Embryonic facial prominence (tissue), 1 donor: ENCODE results near the gene RGS12.

Source experiments
- DNase-seq: peaks from one replicate; pipeline ENCODE4 v3.0.0-alpha.2; 2016; ENCODE audit errors: extremely low spot score

RGS12 gene

GRCh38 chr4:3310301-3311094 lies 17.7 kb downstream of the RGS12 start:
- DNase-seq = no peak

GRCh38 chr4:3311095-3311372 lies 18.2 kb downstream of the RGS12 start:
- DNase-seq = no peak

- DNase-seq = no peak
Observed at GRCh38 chr4:3311489-3312171, 18.8 kb downstream of the RGS12 start.

- DNase-seq = no peak
Observed at GRCh38 chr4:3312362-3312761, 19.5 kb downstream of the RGS12 start.

- no peak for DNase-seq
Observed at GRCh38 chr4:3313139-3313538, 20.3 kb downstream of the RGS12 start.

GRCh38 chr4:3313556-3314228 lies 20.9 kb downstream of the RGS12 start:
- DNase-seq = no peak

- no peak for DNase-seq
Observed at GRCh38 chr4:3314706-3315260, 22.0 kb downstream of the RGS12 start.

- no peak for DNase-seq
Observed at GRCh38 chr4:3315566-3315965, 22.7 kb downstream of the RGS12 start.

- no peak for DNase-seq
Observed at GRCh38 chr4:3316146-3316545, 23.3 kb downstream of the RGS12 start.

- no peak for DNase-seq
Observed at GRCh38 chr4:3317011-3317655, 24.3 kb downstream of the RGS12 start.

- no peak for DNase-seq
Observed at GRCh38 chr4:3317656-3318211, 24.9 kb downstream of the RGS12 start.

GRCh38 chr4:3318561-3319021 lies 25.8 kb downstream of the RGS12 start:
- DNase-seq = no peak

- no peak for DNase-seq
Observed at GRCh38 chr4:3320361-3321023, 27.7 kb downstream of the RGS12 start.

GRCh38 chr4:3321295-3321889 lies 28.6 kb downstream of the RGS12 start:
- no peak for DNase-seq

GRCh38 chr4:3322059-3322550 lies 29.3 kb downstream of the RGS12 start:
- no peak for DNase-seq

- DNase-seq = no peak
Observed at GRCh38 chr4:3323071-3323481, 30.3 kb downstream of the RGS12 start.

- DNase-seq = no peak
Observed at GRCh38 chr4:3324093-3324815, 31.4 kb downstream of the RGS12 start.

- no peak for DNase-seq
Observed at GRCh38 chr4:3328814-3329663, 36.2 kb downstream of the RGS12 start.

- DNase-seq = no peak
Observed at GRCh38 chr4:3329887-3330286, 37.1 kb downstream of the RGS12 start.
